H9 (cell line): Measurements from ENCODE around the gene ZNF853. TPM values are rescaled to one million over a fixed set of nuclear protein-coding genes. Genes with fewer than 3 reads are reported as not detected.

Source experiments
- DNase-seq: peaks from one replicate; pipeline ENCODE4 v3.0.0-alpha.2; 2017
- H2AFZ ChIP-seq: one replicate; pipeline ENCODE4 v1.6.1; 2013; ENCODE audit warnings: mild to moderate bottlenecking, low read length, control low read depth, moderate library complexity
- H2AK5ac ChIP-seq: 2 replicates; pipeline ENCODE4 v1.6.1; 2013; ENCODE audit warnings: low read length, control low read depth, mixed read lengths; ENCODE audit not compliant: insufficient read length
- H2BK120ac ChIP-seq: one replicate; pipeline ENCODE4 v1.6.1; 2013; ENCODE audit warnings: low read depth, mild to moderate bottlenecking, low read length, control low read depth, inconsistent platforms; ENCODE audit not compliant: poor library complexity, severe bottlenecking
- H2BK12ac ChIP-seq: 2 replicates; pipeline ENCODE4 v1.6.1; 2013; ENCODE audit warnings: low read length, control low read depth, mixed read lengths, low read depth; ENCODE audit not compliant: insufficient read length
- H2BK15ac ChIP-seq: 2 replicates; pipeline ENCODE4 v1.6.1; 2013; ENCODE audit warnings: low read depth, low read length, control low read depth
- H2BK20ac ChIP-seq: one replicate; pipeline ENCODE4 v1.6.1; 2013; ENCODE audit warnings: low read depth, mild to moderate bottlenecking, low read length, control low read depth, inconsistent platforms; ENCODE audit not compliant: poor library complexity, severe bottlenecking
- H2BK5ac ChIP-seq: 2 replicates; pipeline ENCODE4 v1.6.1; 2013; ENCODE audit warnings: low read length, control low read depth, mixed read lengths; ENCODE audit not compliant: insufficient read length
- H3K14ac ChIP-seq: 2 replicates; pipeline ENCODE4 v1.6.1; 2013; ENCODE audit warnings: low read length, control low read depth; ENCODE audit not compliant: insufficient read depth
- H3K18ac ChIP-seq: 2 replicates; pipeline ENCODE4 v1.6.1; 2013; ENCODE audit warnings: low read depth, mild to moderate bottlenecking, mixed read lengths, low read length, control low read depth; ENCODE audit not compliant: insufficient read length
- H3K23ac ChIP-seq: 2 replicates; pipeline ENCODE4 v1.6.1; 2013; ENCODE audit warnings: low read length, control low read depth, mixed read lengths, low read depth; ENCODE audit not compliant: insufficient read length
- H3K23me2 ChIP-seq: 2 replicates; pipeline ENCODE4 v1.6.1; 2013; ENCODE audit warnings: low read depth, mild to moderate bottlenecking, mixed read lengths, low read length, control low read depth; ENCODE audit not compliant: insufficient read length, poor library complexity, severe bottlenecking
- H3K27ac ChIP-seq: 2 replicates; pipeline ENCODE4 v1.5.1; 2013; ENCODE audit warnings: low read length, control low read depth, mixed read lengths, low read depth; ENCODE audit not compliant: insufficient read length
- H3K27me3 ChIP-seq: 2 replicates; pipeline ENCODE4 v1.6.1; 2013; ENCODE audit warnings: low read length, control low read depth, inconsistent platforms; ENCODE audit not compliant: insufficient read depth
- H3K4ac ChIP-seq: 2 replicates; pipeline ENCODE4 v1.6.1; 2013; ENCODE audit warnings: low read depth, mild to moderate bottlenecking, control low read depth, inconsistent platforms, low read length, moderate library complexity
- H3K4me1 ChIP-seq: 2 replicates; pipeline ENCODE4 v1.6.1; 2013; ENCODE audit warnings: low read length, control low read depth, inconsistent platforms; ENCODE audit not compliant: insufficient read depth
- H3K4me2 ChIP-seq: 2 replicates; pipeline ENCODE4 v1.6.1; 2013; ENCODE audit warnings: low read length, control low read depth, mixed read lengths; ENCODE audit not compliant: insufficient read length, insufficient read depth
- H3K56ac ChIP-seq: 2 replicates; pipeline ENCODE4 v1.6.1; 2013; ENCODE audit warnings: low read depth, mild to moderate bottlenecking, mixed read lengths, low read length, control low read depth; ENCODE audit not compliant: insufficient read length
- H3K79me1 ChIP-seq: 2 replicates; pipeline ENCODE4 v1.6.1; 2013; ENCODE audit warnings: low read depth, mild to moderate bottlenecking, moderate library complexity, low read length, control low read depth, inconsistent platforms; ENCODE audit not compliant: insufficient read depth, poor library complexity, severe bottlenecking
- H3K79me2 ChIP-seq: 2 replicates; pipeline ENCODE4 v1.6.1; 2013; ENCODE audit warnings: low read length, control low read depth, inconsistent platforms; ENCODE audit not compliant: insufficient read depth
- H3K9ac ChIP-seq: 2 replicates; pipeline ENCODE4 v1.6.1; 2013; ENCODE audit warnings: low read length, control low read depth, mixed read lengths; ENCODE audit not compliant: insufficient read length; ENCODE audit errors: extremely low read depth
- H3K9me3 ChIP-seq: one replicate; pipeline ENCODE4 v1.6.1; 2013; ENCODE audit warnings: low read depth, low read length, inconsistent platforms; ENCODE audit not compliant: control insufficient read depth
- H3T11ph ChIP-seq: one replicate; pipeline ENCODE4 v1.6.1; 2013; ENCODE audit warnings: mild to moderate bottlenecking, low read length, control low read depth, inconsistent platforms
- H4K20me1 ChIP-seq: one replicate; pipeline ENCODE4 v1.6.1; 2013; ENCODE audit not compliant: control insufficient read depth, insufficient read length, insufficient read depth
- H4K5ac ChIP-seq: 2 replicates; pipeline ENCODE4 v1.6.1; 2013; ENCODE audit warnings: low read depth, mild to moderate bottlenecking, mixed read lengths, low read length, control low read depth; ENCODE audit not compliant: insufficient read length
- H4K8ac ChIP-seq: replicated peaks from 2 replicates; pipeline ENCODE4 v1.6.1; 2013; ENCODE audit warnings: low read length, control low read depth, mixed read lengths, low read depth; ENCODE audit not compliant: insufficient read length
- H4K91ac ChIP-seq: 2 replicates; pipeline ENCODE4 v1.6.1; 2013; ENCODE audit warnings: low read depth, mild to moderate bottlenecking, moderate library complexity, mixed read lengths, low read length, control low read depth; ENCODE audit not compliant: insufficient read length
- H3K27ac Mint-ChIP-seq, 3 experiments: 2 replicates in 2 of 3; 3 replicates in 1 of 3; pipeline ENCODE4 v1.8.0; 2020 to 2021; ENCODE audit warnings: mixed read lengths in 3 of 3, mild to moderate bottlenecking in 1 of 3, moderate library complexity in 1 of 3
- H3K27me3 Mint-ChIP-seq: 2 replicates; pipeline ENCODE4 v1.8.0; 2021; ENCODE audit warnings: low read depth, mild to moderate bottlenecking, moderate library complexity, mixed read lengths
- H3K36me3 Mint-ChIP-seq, 3 experiments: 2 replicates in 2 of 3; 3 replicates in 1 of 3; pipeline ENCODE4 v1.8.0; 2020 to 2021; ENCODE audit warnings: low read depth in 3 of 3, mixed read lengths in 3 of 3; ENCODE audit not compliant: insufficient read depth in 1 of 3
- H3K4me1 Mint-ChIP-seq, 2 experiments: 2 replicates each; pipeline ENCODE4 v1.8.0; 2020; ENCODE audit warnings: mixed read lengths in 2 of 2
- H3K4me3 Mint-ChIP-seq, 2 experiments: 2 replicates in 1 of 2; 3 replicates in 1 of 2; pipeline ENCODE4 v1.8.0; 2020 to 2021; ENCODE audit warnings: mild to moderate bottlenecking in 2 of 2, mixed read lengths in 2 of 2, moderate library complexity in 1 of 2
- H3K9me3 Mint-ChIP-seq, 2 experiments: 2 replicates in 1 of 2; 3 replicates in 1 of 2; pipeline ENCODE4 v1.8.0; 2020; ENCODE audit warnings: mild to moderate bottlenecking in 2 of 2, mixed read lengths in 2 of 2, moderate library complexity in 1 of 2
- WGBS: extraction: QIAGEN DNeasy Blood & Tissue Kit; methylation state at CpG from one replicate; pipeline ENCODE4 v1.1.7; 2013; ENCODE audit warnings: missing lambda C conversion rate, low lambda C conversion rate, mixed read lengths; ENCODE audit not compliant: insufficient read length; ENCODE audit errors: extremely low coverage; 5-methylcytosine and 5-hydroxymethylcytosine counted together
- total RNA-seq: library from RNA; stranded (reverse); gene quantifications from 2 replicates; pipeline ENCODE4 v1.2.1, GENCODE V29; 2021
- TF ChIP-seq, protein P1 (sequence below): fragments of 200-600 bp; sonication (generic); conservative IDR thresholded peaks from 3 replicates; pipeline ENCODE4 v1.8.0; 2021; ENCODE audit warnings: antibody characterized with exemption, mild to moderate bottlenecking

Gene ZNF853
- total RNA-seq, 1 experiment from 2014 or later: 9.6 TPM

DNA sequence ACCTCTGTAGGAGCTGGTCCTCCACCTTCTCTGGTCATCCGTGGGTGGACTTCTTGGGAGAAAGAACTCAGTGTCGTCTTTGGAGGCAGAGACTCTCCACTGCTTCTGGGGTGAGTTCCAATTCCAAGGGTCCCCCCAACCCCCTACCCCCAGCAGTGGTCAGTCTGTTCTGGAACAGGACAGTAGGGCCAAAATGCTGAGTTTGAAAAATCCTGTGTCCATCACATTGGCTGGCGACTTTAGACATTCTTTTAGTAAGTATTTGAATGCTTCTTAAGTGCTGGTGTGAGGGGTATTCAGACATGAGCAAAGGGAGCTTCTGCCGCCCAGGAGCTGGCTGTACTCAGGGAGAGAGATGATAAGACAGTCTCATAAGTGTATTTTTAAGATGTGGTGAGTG is 23.6 kb downstream of the ZNF853 start:
- Histone ChIP-seq H3K79me2 (no peaks in the 10 kb centered on the region), H3K27ac (no peak overlapping the region), H3K4me1 (no peaks in the 10 kb centered on the region; the same call in 1 of the 2 replicates), H3K23ac (no peak overlapping the region), H4K91ac (no peak overlapping the region), H3K23me2 (peaks cover 10% of the 10 kb centered on the region), H2BK15ac (no peak overlapping the region), H2BK12ac (no peak overlapping the region), H2AK5ac (no peak overlapping the region), H3K27me3 (no peaks in the 10 kb centered on the region), H2AFZ (no peak overlapping the region), H3K18ac (no peak overlapping the region), H3K56ac (no peak overlapping the region), H3K79me1 (no peaks in the 10 kb centered on the region), H2BK20ac (no peak overlapping the region), H4K5ac (no peak overlapping the region), H3K9me3 (no peaks in the 10 kb centered on the region), H4K8ac (no peak overlapping the region), H3K14ac (no peak overlapping the region), H3K4me2 (no peak overlapping the region), H3K4ac (no peak overlapping the region), H3T11ph (no peak overlapping the region), H4K20me1 (no peaks in the 10 kb centered on the region), H2BK120ac (no peak overlapping the region), H2BK5ac (no peak overlapping the region), H3K9ac (no peak overlapping the region)
- Mint-ChIP-seq H3K36me3 (peaks cover 4 to 30% (median 16%) of the 10 kb centered on the region in 3 experiments; a peak in 5 of 7 replicates), H3K27ac (no peak overlapping the region; a peak in 1 of 7 replicates), H3K27me3 (no peaks in the 10 kb centered on the region), H3K4me1 (peaks cover 18 to 20% of the 10 kb centered on the region in 2 experiments), H3K9me3 (no peaks in the 10 kb centered on the region; a peak in 1 of 5 replicates), H3K4me3 (peak overlapping the region; percentile 71 to 83; a peak in 3 of 5 replicates)
- TF ChIP-seq, protein P1, sequence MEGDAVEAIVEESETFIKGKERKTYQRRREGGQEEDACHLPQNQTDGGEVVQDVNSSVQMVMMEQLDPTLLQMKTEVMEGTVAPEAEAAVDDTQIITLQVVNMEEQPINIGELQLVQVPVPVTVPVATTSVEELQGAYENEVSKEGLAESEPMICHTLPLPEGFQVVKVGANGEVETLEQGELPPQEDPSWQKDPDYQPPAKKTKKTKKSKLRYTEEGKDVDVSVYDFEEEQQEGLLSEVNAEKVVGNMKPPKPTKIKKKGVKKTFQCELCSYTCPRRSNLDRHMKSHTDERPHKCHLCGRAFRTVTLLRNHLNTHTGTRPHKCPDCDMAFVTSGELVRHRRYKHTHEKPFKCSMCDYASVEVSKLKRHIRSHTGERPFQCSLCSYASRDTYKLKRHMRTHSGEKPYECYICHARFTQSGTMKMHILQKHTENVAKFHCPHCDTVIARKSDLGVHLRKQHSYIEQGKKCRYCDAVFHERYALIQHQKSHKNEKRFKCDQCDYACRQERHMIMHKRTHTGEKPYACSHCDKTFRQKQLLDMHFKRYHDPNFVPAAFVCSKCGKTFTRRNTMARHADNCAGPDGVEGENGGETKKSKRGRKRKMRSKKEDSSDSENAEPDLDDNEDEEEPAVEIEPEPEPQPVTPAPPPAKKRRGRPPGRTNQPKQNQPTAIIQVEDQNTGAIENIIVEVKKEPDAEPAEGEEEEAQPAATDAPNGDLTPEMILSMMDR: no peak
- WGBS: no CpG with 5 or more reads among the region's 4 CpGs
- DNase-seq: no peak
